K562 (cell line): ENCODE data around the gene ASPRV1. TPM values are rescaled to one million over a fixed set of nuclear protein-coding genes. Genes with fewer than 3 reads are reported as not detected.

Experiments
- ATAC-seq: fragments of 200-7000 bp; cut with Tn5 transposase; 3 replicates; pipeline ENCODE4 v1.9.1; 2020; ENCODE audit warnings: moderate library complexity
- BruUV-seq: library from RNA; stranded (reverse); fragments of 400-500 nt; replicated peaks from 2 replicates; lab custom pipeline; 2021; lab: Mats Ljungman, UMichigan
- CTCF ChIA-PET: fragments of 300-600 bp; formaldehyde crosslinking; extraction: SDS; loops from one replicate; lab custom pipeline; 2021; ENCODE audit warnings: low intra/inter-chr PET ratio; lab: Yijun Ruan, JAX
- POLR2A ChIA-PET: fragments of 300-600, 350-650 bp; sonication (Branson Sonifier 250); formaldehyde crosslinking; extraction: SDS; loops from one replicate; lab custom pipeline; 2021; ENCODE audit warnings: antibody characterized with exemption, inconsistent platforms; lab: Yijun Ruan, JAX
- DNase-seq, 4 experiments: peaks; one replicate each; pipeline versions ENCODE4 v3.0.0 to v3.0.0-alpha.2; 2011 to 2018; ENCODE audit warnings: low spot score in 3 of 4, mixed read lengths in 3 of 4; ENCODE audit errors: extremely low read depth in 1 of 4
- FAIRE-seq: peaks from 2 replicates; lab custom pipeline; 2011; peaks lifted over from hg19 to GRCh38; lab: Jason Lieb, UNC
- H2AFZ ChIP-seq: 2 replicates; pipeline ENCODE4 v1.6.0; 2011; ENCODE audit warnings: low read depth, low read length, control low read depth, inconsistent platforms
- H3K27ac ChIP-seq: fragments of 200-600 bp; 3 replicates; pipeline ENCODE4 v1.8.0; 2011; ENCODE audit warnings: low read depth, mild to moderate bottlenecking, control low read depth, inconsistent platforms, low read length, moderate library complexity, mixed read lengths; ENCODE audit errors: extremely low read depth
- H3K27me3 ChIP-seq, 2 experiments: fragments of 300-600 bp in 1 of 2; 2 replicates in 1 of 2; 3 replicates in 1 of 2; pipeline versions ENCODE4 v1.6.0 to v1.8.0; 2011; ENCODE audit warnings: inconsistent platforms in 2 of 2, low read length in 2 of 2, mild to moderate bottlenecking in 1 of 2, mixed read lengths in 1 of 2, moderate library complexity in 1 of 2; ENCODE audit not compliant: control insufficient read depth in 2 of 2, insufficient read depth in 2 of 2
- H3K36me3 ChIP-seq: fragments of 300-600 bp; 3 replicates; pipeline ENCODE4 v1.8.0; 2011; ENCODE audit warnings: mild to moderate bottlenecking, low read length, inconsistent platforms; ENCODE audit not compliant: control insufficient read depth, insufficient read depth
- H3K4me1 ChIP-seq, 2 experiments: fragments of 200-600 bp in 1 of 2; replicated peaks in 1 of 2; 2 replicates in 1 of 2; 3 replicates in 1 of 2; pipeline versions ENCODE4 v1.5.1 to v1.8.0; 2011; ENCODE audit warnings: inconsistent platforms in 2 of 2, low read length in 2 of 2, mild to moderate bottlenecking in 1 of 2, mixed read lengths in 1 of 2, moderate library complexity in 1 of 2; ENCODE audit not compliant: control insufficient read depth in 2 of 2, insufficient read depth in 2 of 2
- H3K4me2 ChIP-seq: 2 replicates; pipeline ENCODE4 v1.6.1; 2011; ENCODE audit warnings: low read length, control low read depth, inconsistent platforms, mixed read lengths; ENCODE audit not compliant: insufficient read depth
- H3K4me3 ChIP-seq: fragments of 200-600 bp; sonication (generic), shearing (Covaris generic); 2 replicates; pipeline ENCODE4 v1.5.1; 2016; ENCODE audit warnings: control low read depth, inconsistent platforms
- H3K79me2 ChIP-seq: fragments of 200-600 bp; 3 replicates; pipeline ENCODE4 v1.8.0; 2011; ENCODE audit warnings: low read length, inconsistent platforms; ENCODE audit not compliant: control insufficient read depth, insufficient read depth
- H3K9ac ChIP-seq, 2 experiments: 2 replicates each; pipeline versions ENCODE4 v1.6.0 to v1.6.1; 2011; ENCODE audit warnings: low read depth in 2 of 2, low read length in 2 of 2, control low read depth in 1 of 2, inconsistent platforms in 1 of 2, mild to moderate bottlenecking in 1 of 2, mixed read lengths in 1 of 2; ENCODE audit not compliant: insufficient read depth in 1 of 2
- H3K9me1 ChIP-seq: one replicate; pipeline ENCODE4 v1.6.0; 2011; ENCODE audit warnings: inconsistent platforms, mild to moderate bottlenecking, low read length, moderate library complexity; ENCODE audit not compliant: control insufficient read depth, insufficient read depth
- H3K9me3 ChIP-seq: replicated peaks from 2 replicates; pipeline ENCODE4 v1.5.1; 2011; ENCODE audit warnings: low read depth, low read length, inconsistent platforms; ENCODE audit not compliant: control insufficient read depth, insufficient read depth
- H4K20me1 ChIP-seq: replicated peaks from 2 replicates; pipeline ENCODE4 v1.6.1; 2011; ENCODE audit warnings: low read length, inconsistent platforms, mixed read lengths; ENCODE audit not compliant: control insufficient read depth, insufficient read depth
- FOXA3 ChIP-seq, 2 experiments: fragments of 450-650 bp in 1 of 2; sonication (generic) in 1 of 2; formaldehyde crosslinking; IDR thresholded peaks in 1 of 2; conservative IDR thresholded peaks in 1 of 2; 2 replicates each; pipeline versions ENCODE4 v1.4.0 to v1.8.0; 2020 to 2022; ENCODE audit warnings: mild to moderate bottlenecking in 2 of 2, missing genetic modification reagents in 1 of 2
- FUS ChIP-seq: fragments of 200-400 bp; formaldehyde crosslinking; optimal IDR thresholded peaks from 2 replicates; pipeline ENCODE3; 2017; ENCODE audit warnings: low read depth, low read length
- L3MBTL2 ChIP-seq: fragments of 450-650 bp; IDR thresholded peaks from 2 replicates; pipeline ENCODE4 v1.6.1; 2016; ENCODE audit warnings: mild to moderate bottlenecking, moderate library complexity
- SUPT5H ChIP-seq: fragments of 450-650 bp; IDR thresholded peaks from 2 replicates; pipeline ENCODE4 v1.6.1; 2016
- ZNF175 ChIP-seq: fragments of 200-800 bp; sonication (Bioruptor generic); IDR thresholded peaks from 2 replicates; pipeline ENCODE4 v1.6.1; 2016; ENCODE audit warnings: low read depth, mild to moderate bottlenecking, missing genetic modification characterization, missing compliant biosample characterization
- ZNF324 ChIP-seq: fragments of 250-450 bp; sonication (Bioruptor Pico); IDR thresholded peaks from 2 replicates; pipeline ENCODE4 v1.4.0; 2020; ENCODE audit warnings: mild to moderate bottlenecking
- ZNF589 ChIP-seq: fragments of 200-800 bp; sonication (Bioruptor generic); IDR thresholded peaks from 2 replicates; pipeline ENCODE4 v1.6.1; 2016; ENCODE audit warnings: low read depth, missing genetic modification characterization, missing compliant biosample characterization
- WGBS: fragments of 100-300 bp; shearing (Covaris generic); methylation state at CpG from one replicate; pipeline ENCODE4 v1.1.6; 2016; ENCODE audit warnings: low coverage, mixed read lengths; ENCODE audit not compliant: insufficient coverage; ENCODE audit errors: missing lambda C conversion rate; 5-methylcytosine and 5-hydroxymethylcytosine counted together
- in situ Hi-C: fragments of 300-500 bp; cut with MboI; formaldehyde crosslinking; loops from 4 replicates; pipeline ENCODE4 v1.15.0; 2018; ENCODE audit warnings: inconsistent platforms, mixed read lengths
- intact Hi-C: fragments of 100-400 bp; cut with micrococcal nuclease; formaldehyde crosslinking; loops from 2 replicates; pipeline ENCODE4 v1.14.2; 2022
- polyA plus RNA-seq, 8 experiments: library from polyadenylated mRNA; depleted of rRNA in 4 of 8; stranded (reverse) in 5 of 8; unstranded in 3 of 8; fragments of >200 nt; fragmentation: Nextera tagmentation in 2 of 8; fragmentation: Illumina TruSeq in 1 of 8; extraction: Ambion mirVana in 2 of 8; extraction: Trizol in 1 of 8; gene quantifications; 2 replicates each; pipeline versions ENCODE4 v1.2.1 to v1.2.3, GENCODE V29; 2011 to 2014; ENCODE audit warnings: inconsistent platforms in 1 of 8, missing spikeins in 1 of 8
- total RNA-seq, 7 experiments: library from RNA; depleted of rRNA in 6 of 7; stranded (reverse); fragments of >200 nt in 6 of 7; fragmentation: Illumina TruSeq in 2 of 7; extraction: Trizol in 2 of 7; gene quantifications; 2 replicates each; pipeline versions ENCODE4 v1.2.1 to v1.2.3, GENCODE V29; 2011 to 2021; ENCODE audit warnings: low replicate concordance in 1 of 7
- TF ChIP-seq, protein P1 (sequence below): fragments of 200-800 bp; sonication (Bioruptor generic); IDR thresholded peaks from 2 replicates; pipeline ENCODE4 v1.6.1; 2017; ENCODE audit warnings: missing genetic modification characterization, missing compliant biosample characterization
- TF ChIP-seq, protein P2 (sequence below): fragments of 250-450 bp; sonication (Bioruptor Pico); IDR thresholded peaks from 2 replicates; pipeline ENCODE4 v1.8.0; 2021; ENCODE audit warnings: moderate library complexity, mild to moderate bottlenecking, inconsistent platforms
- TF ChIP-seq, protein P3 (sequence below): fragments of 200-800 bp; sonication (Bioruptor generic); IDR thresholded peaks from 2 replicates; pipeline ENCODE4 v1.6.1; 2017; ENCODE audit warnings: missing genetic modification characterization, missing compliant biosample characterization

The ASPRV1 gene
- total and polyA plus RNA-seq, 9 of the 15 experiments (the other 6 are each of a cell fraction or from before 2014, with no cell fraction given): 0.17 to 0.72 (median 0.47) TPM; not detected in 1

DNA sequence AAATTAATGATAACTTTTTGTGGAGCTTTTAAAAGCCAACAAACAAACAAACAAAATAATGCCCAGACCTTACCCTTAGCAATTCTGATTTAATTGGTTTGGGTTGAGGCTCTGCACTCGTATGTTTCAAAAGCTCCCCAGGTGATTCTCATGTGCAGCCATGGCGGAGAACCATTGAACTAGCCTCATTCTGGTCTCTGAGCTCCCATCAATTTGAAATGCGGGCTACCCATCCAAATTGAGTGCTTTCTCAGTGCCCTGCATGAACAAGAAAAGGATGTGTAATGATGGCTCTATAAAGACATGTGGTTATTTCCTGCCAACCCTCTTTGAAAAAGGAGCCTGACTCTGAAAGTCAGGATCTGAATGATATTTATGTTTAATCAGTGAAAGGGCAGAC is 38.3 kb downstream of the ASPRV1 start (continued):
- no peak for TF ChIP-seq FOXA3 (CRISPR knock-in tag; conservative IDR thresholded peaks at IDR 0.05 in 1 of 2, IDR thresholded peaks at IDR 0.05 in 1 of 2)
- TF ChIP-seq FUS: no peak
- no peak for TF ChIP-seq SUPT5H
- no peak for TF ChIP-seq L3MBTL2

DNA sequence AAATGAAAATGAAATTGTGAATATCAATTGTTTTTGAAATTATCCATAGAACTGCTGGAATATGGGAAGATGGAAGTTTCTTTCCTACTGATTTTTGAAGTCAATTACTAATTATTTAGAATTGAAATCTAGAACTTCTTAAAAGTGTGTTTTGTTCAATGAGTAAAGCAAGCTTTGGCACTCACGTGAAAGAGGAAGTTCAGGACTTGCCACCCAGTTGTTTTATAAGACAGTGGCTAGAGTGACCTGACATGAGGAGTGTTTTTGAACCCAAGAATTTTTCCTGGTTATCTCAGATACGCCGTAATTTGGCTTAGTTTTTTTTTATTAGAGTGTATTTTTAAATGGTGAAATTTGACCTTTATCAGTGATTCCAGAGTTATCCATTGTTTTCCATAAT is 43.0 kb downstream of the ASPRV1 start:
- TF ChIP-seq, protein P1, sequence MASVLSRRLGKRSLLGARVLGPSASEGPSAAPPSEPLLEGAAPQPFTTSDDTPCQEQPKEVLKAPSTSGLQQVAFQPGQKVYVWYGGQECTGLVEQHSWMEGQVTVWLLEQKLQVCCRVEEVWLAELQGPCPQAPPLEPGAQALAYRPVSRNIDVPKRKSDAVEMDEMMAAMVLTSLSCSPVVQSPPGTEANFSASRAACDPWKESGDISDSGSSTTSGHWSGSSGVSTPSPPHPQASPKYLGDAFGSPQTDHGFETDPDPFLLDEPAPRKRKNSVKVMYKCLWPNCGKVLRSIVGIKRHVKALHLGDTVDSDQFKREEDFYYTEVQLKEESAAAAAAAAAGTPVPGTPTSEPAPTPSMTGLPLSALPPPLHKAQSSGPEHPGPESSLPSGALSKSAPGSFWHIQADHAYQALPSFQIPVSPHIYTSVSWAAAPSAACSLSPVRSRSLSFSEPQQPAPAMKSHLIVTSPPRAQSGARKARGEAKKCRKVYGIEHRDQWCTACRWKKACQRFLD: 0 out of 2 replicates have a peak, but pooled peaks have one; percentile 21
- TF ChIP-seq ZNF175 (CRISPR knock-in tag) (peak; percentile 11; the same call in 1 of the 2 replicates), ZNF324 (no peak), ZNF589 (peak; percentile 82; the same call in 1 of the 2 replicates)
- TF ChIP-seq, protein P2, sequence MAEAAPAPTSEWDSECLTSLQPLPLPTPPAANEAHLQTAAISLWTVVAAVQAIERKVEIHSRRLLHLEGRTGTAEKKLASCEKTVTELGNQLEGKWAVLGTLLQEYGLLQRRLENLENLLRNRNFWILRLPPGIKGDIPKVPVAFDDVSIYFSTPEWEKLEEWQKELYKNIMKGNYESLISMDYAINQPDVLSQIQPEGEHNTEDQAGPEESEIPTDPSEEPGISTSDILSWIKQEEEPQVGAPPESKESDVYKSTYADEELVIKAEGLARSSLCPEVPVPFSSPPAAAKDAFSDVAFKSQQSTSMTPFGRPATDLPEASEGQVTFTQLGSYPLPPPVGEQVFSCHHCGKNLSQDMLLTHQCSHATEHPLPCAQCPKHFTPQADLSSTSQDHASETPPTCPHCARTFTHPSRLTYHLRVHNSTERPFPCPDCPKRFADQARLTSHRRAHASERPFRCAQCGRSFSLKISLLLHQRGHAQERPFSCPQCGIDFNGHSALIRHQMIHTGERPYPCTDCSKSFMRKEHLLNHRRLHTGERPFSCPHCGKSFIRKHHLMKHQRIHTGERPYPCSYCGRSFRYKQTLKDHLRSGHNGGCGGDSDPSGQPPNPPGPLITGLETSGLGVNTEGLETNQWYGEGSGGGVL: no peak
- TF ChIP-seq, protein P3, sequence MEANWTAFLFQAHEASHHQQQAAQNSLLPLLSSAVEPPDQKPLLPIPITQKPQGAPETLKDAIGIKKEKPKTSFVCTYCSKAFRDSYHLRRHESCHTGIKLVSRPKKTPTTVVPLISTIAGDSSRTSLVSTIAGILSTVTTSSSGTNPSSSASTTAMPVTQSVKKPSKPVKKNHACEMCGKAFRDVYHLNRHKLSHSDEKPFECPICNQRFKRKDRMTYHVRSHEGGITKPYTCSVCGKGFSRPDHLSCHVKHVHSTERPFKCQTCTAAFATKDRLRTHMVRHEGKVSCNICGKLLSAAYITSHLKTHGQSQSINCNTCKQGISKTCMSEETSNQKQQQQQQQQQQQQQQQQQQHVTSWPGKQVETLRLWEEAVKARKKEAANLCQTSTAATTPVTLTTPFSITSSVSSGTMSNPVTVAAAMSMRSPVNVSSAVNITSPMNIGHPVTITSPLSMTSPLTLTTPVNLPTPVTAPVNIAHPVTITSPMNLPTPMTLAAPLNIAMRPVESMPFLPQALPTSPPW (CRISPR knock-in tag): no peak
- Histone ChIP-seq H3K4me1 (peaks cover 15 to 16% of the 10 kb centered on the region in 2 experiments), H3K36me3 (peaks cover 69% of the 10 kb centered on the region), H3K4me2 (no peak overlapping the region), H3K27me3 (no peaks in the 10 kb centered on the region), H3K79me2 (peaks cover 46% of the 10 kb centered on the region), H3K27ac (peak overlapping the region; percentile 43; the same call in 1 of the 3 replicates), H3K9me3 (no peaks in the 10 kb centered on the region), H3K9me1 (no peaks in the 10 kb centered on the region), H3K4me3 (no peak overlapping the region), H4K20me1 (no peaks in the 10 kb centered on the region), H2AFZ (no peak overlapping the region), H3K9ac (peak overlapping the region in 1 of 2 experiments; percentile 87; a peak in 1 of 4 replicates)
- in situ Hi-C loops: loop anchor here (5.0 to 25.0 kb wide), 3 partner anchors 149 to 719 kb away; partner anchors contain the start of gene FAM136A
- FAIRE-seq: no peak
- POLR2A ChIA-PET: interaction anchor here (0.7 to 12.6 kb wide), 7 partner anchors 13 to 170 kb away, joined by 3 to 107 read pairs (median 4); no protein-coding TSS in a partner anchor
- 24% methylated on average over 3 of the region's 3 CpGs for WGBS
- intact Hi-C loops: loop anchor here (10.0 kb wide), 1 partner anchor 274 kb away; the partner anchor contains the start of gene AAK1
- CTCF ChIA-PET: no interaction called here
- BruUV-seq: no TSS peak
- no peak for ATAC-seq
- DNase-seq: no peak
